GM18505 (cell line): ENCODE data around the gene PGAP3.

Source experiments
- ATAC-seq: cut with Tn5 transposase; IDR thresholded peaks from one replicate; pipeline ENCODE4 v1.9.1; 2021; ENCODE audit not compliant: unreplicated experiment
- POLR2A ChIP-seq: IDR thresholded peaks from 4 replicates; pipeline ENCODE4 v1.6.1; 2011; ENCODE audit warnings: borderline replicate concordance; ENCODE audit not compliant: insufficient read depth, insufficient read length; ENCODE audit errors: extremely low read depth

The PGAP3 gene

DNA sequence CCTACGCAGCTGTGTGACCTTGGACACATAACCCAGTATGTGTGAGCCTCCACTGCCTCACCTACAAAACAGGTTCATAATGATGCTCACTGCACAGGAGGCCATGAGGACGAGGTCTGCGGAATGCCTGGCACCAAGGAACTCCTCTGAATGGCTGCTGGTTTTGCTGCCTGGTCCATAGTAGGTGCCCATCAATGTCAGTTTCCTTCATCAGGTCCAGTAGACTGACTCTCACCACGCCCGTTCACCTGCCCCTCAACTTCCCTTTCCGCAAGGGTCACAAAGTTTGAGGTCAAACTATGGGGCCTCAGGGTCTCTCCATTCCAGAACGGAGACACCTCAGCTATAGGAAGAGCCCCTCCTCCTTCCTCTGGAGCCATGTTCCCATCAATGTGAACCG, 10.8 kb downstream of the PGAP3 start:
- ATAC-seq: no peak
- TF ChIP-seq POLR2A: no peak

- no peak for TF ChIP-seq POLR2A
- ATAC-seq: no peak
Measured at GRCh38 chr17:39676198-39676819, 11.5 kb downstream of the PGAP3 start.

DNA sequence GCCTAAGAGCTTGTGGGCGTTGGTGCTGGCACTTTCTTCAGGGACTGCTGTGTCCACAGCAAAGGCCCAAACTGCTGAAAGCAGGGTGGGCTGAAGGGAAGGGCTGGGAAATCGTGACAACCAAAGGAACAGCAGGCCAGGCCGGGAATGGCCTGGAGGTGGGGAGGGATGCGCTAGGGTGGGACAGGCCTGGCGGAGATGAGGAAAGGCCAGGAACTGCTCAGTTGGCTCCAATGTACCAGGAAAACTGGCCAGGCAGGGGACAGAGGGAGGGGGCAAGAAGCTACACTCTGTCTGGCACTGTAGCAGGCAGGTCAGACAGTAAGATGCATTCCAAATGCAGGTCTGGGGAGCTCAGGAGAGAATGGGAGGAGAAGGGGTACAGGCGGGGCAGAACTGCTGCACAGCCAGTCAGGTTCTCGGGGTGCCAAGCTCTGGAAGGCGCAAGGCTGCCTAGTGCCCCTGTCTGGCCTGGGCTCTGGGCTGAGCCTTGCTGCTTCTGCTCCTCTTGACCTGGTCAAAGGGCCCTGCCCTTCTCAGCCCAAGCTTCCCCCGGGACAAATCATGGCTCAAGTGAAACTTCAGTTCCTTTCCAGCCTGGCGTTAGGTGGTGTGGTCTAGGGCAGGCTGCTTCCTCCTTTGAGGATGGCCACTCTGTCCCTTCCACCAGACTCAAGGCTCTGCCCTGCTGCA, 12.3 kb downstream of the PGAP3 start:
- TF ChIP-seq POLR2A: no peak
- ATAC-seq: no peak

DNA sequence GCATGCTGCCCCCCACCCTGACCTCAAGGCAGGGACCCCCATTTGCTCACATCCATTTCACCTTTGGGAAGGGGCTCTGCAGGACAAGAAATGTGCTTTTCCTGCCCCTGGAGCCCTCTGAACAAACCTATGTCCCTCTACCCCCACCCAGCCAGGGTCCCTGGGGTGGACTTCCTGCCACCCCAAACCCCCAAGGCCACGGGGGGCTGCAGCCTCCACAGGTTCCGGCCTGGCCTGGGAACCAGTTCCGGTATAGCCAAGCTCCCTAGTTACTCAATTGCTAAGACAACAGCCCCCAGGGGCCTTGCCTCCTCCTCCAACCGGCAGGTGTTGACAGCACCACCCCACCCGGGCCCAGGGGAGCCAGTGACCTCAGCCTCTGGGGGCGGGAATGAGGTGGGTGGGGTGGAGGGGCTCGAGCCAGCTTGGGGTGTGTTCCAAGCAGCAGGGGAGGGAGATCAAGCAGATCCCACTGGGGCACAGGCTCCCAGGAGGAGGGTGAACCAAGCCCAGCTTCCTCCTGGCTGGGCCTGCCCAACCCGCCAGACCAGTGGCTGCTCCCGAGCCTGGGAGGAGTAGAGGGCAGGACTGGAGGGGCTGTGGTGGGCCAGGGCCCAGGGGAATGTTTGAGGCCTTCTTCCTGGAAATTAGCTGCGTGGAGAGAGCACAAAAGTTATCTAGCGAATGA, 13.0 kb downstream of the PGAP3 start:
- TF ChIP-seq POLR2A: no peak
- ATAC-seq: no peak

- no peak for ATAC-seq
- no peak for TF ChIP-seq POLR2A
Measured at GRCh38 chr17:39674179-39674578, 13.7 kb downstream of the PGAP3 start.

DNA sequence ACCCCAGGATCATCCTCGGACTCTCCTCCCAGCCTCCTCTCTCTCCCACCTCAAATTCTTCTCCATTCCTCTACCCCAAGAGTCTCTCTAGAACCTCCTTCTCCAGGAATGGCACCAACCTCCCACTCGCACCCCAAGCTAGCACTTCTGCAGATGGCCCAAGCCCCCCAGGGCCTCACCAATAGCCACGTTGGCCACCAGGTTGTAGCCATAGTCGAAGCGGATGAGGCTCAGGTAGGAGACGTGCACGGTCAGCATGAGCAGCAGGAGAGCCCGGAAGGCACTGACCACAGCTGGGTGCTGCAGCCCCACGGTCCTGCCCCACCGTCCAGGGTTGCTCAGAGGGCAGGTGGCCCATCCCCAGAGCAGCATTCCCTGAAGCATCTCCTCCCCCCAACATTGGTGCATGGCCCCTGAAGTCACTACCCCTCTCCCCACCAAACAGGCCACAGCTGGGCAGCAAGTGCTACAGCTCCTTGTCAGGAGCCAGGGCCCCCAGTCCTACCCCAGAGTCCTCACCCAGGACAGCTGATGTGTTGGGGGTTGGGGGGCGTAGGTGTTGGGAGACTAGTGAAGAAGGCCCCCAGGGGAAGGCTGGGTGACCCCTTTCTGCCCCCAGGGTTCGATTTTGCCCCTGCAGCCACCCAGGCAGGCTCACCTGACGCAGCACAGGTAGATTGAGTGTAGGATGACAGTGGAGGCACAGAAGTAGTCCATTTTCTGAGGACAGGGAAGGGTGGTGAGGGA, 14.3 kb downstream of the PGAP3 start:
- TF ChIP-seq POLR2A: no peak
- no peak for ATAC-seq

- no peak for TF ChIP-seq POLR2A
- no peak for ATAC-seq
Measured at GRCh38 chr17:39672522-39673334, 15.1 kb downstream of the PGAP3 start.

- ATAC-seq: no peak
- no peak for TF ChIP-seq POLR2A
Measured at GRCh38 chr17:39671651-39672521, 16.0 kb downstream of the PGAP3 start.

DNA sequence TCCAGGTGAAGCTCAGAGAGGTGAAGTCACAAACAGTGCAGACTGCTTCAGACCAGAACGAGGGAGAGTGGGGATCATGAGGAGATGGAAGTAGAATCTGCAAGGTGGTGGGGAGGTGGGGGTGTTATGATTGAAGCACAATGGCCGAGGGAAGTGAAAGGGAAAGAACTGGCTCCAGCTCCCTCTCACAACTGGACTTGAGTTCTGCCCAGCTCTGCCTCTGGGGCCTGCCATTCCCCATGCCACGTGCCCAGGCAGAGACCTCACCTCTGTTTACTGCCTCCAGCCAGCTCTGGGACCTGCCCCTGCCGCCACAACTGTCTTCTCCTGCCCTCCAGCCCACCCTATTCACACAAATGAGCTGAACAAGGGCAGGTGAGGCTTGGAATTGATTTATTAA, 17.1 kb downstream of the PGAP3 start:
- TF ChIP-seq POLR2A: no peak
- ATAC-seq: no peak

GRCh38 chr17:39669897-39670735, 17.7 kb downstream of the PGAP3 start:
- TF ChIP-seq POLR2A: no peak

More at GRCh38 chr17:39669897-39670735, 17.7 kb downstream of the PGAP3 start:
- ATAC-seq: no peak
